Smooth muscle cell (in vitro differentiated cells): ENCODE data around the gene TRABD. TPM values are rescaled to one million over a fixed set of nuclear protein-coding genes. Genes with fewer than 3 reads are reported as not detected.

Source experiments
- DNase-seq: peaks from one replicate; lab custom pipeline; 2025; ENCODE audit not compliant: unreplicated experiment; lab: John Stamatoyannopoulos, UW
- H2AFZ ChIP-seq: fragments of 200-600 bp; sonication (generic); 2 replicates; pipeline ENCODE4 v1.6.0; 2016; ENCODE audit warnings: antibody characterized with exemption, low read depth, mild to moderate bottlenecking
- H3F3A ChIP-seq: fragments of 200-600 bp; sonication (generic); 2 replicates; pipeline ENCODE4 v1.6.0; 2017; ENCODE audit warnings: antibody characterized with exemption, low read depth
- H3K27ac ChIP-seq: fragments of 200-600 bp; sonication (generic); 2 replicates; pipeline ENCODE4 v1.5.1; 2016; ENCODE audit warnings: low read depth, mild to moderate bottlenecking
- H3K27me3 ChIP-seq: fragments of 200-600 bp; sonication (generic); 2 replicates; pipeline ENCODE4 v1.6.1; 2016; ENCODE audit warnings: low read depth, mild to moderate bottlenecking
- H3K36me3 ChIP-seq: fragments of 200-600 bp; sonication (generic); 2 replicates; pipeline ENCODE4 v1.5.1; 2016; ENCODE audit warnings: low read depth
- H3K4me1 ChIP-seq: fragments of 200-600 bp; sonication (generic); 2 replicates; pipeline ENCODE4 v1.5.1; 2016; ENCODE audit warnings: low read depth
- H3K4me2 ChIP-seq: fragments of 200-600 bp; sonication (generic); 2 replicates; pipeline ENCODE4 v1.6.0; 2016; ENCODE audit warnings: mild to moderate bottlenecking
- H3K4me3 ChIP-seq: fragments of 200-600 bp; sonication (generic); 2 replicates; pipeline ENCODE4 v1.5.1; 2016; ENCODE audit warnings: mild to moderate bottlenecking
- H3K79me2 ChIP-seq: fragments of 200-600 bp; sonication (generic); 2 replicates; pipeline ENCODE4 v1.6.0; 2016; ENCODE audit warnings: low read depth, mild to moderate bottlenecking
- H3K9ac ChIP-seq: fragments of 200-600 bp; sonication (generic); 2 replicates; pipeline ENCODE4 v1.6.0; 2016; ENCODE audit warnings: low read depth
- H3K9me3 ChIP-seq: fragments of 200-600 bp; sonication (generic); replicated peaks from 2 replicates; pipeline ENCODE4 v1.5.1; 2016; ENCODE audit warnings: low read depth
- H4K20me1 ChIP-seq: fragments of 200-600 bp; sonication (generic); 2 replicates; pipeline ENCODE4 v1.6.0; 2016; ENCODE audit warnings: low read depth
- CTCF ChIP-seq: fragments of 200-600 bp; sonication (generic); IDR thresholded peaks from 2 replicates; pipeline ENCODE4 v1.5.1; 2017; ENCODE audit warnings: borderline replicate concordance, mild to moderate bottlenecking, antibody characterized with exemption; ENCODE audit not compliant: insufficient read depth, poor library complexity, severe bottlenecking
- WGBS: methylation state at CpG from one replicate; pipeline ENCODE4 v1.1.7; 2016; ENCODE audit warnings: low lambda C conversion rate; 5-methylcytosine and 5-hydroxymethylcytosine counted together
- polyA plus RNA-seq: library from polyadenylated mRNA; unstranded; fragments of >200 nt; fragmentation: Nextera tagmentation; extraction: Ambion mirVana; gene quantifications from 2 replicates; pipeline ENCODE4 v1.2.1, GENCODE V29; 2016
- total RNA-seq: library from RNA; depleted of rRNA; stranded (reverse); fragments of >200 nt; gene quantifications from 2 replicates; pipeline ENCODE4 v1.2.3, GENCODE V29; 2014

TRABD gene
- total and polyA plus RNA-seq, 2 experiments from 2014 or later: 17.8 to 58.5 TPM

DNA sequence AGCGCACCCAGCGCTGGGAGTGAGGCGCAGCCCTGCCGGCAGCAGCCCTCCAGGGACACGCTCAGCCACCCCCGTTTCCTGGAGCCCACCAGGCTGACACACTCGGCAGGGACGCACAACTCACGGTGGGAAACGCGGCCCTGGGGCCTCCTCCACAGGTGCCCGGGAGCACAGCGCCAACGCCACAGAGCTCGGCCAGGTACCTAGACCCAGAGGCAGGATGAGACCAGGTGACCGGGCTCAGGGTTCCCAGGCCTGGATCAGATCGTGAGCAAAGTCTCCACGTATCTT, 41.1 kb downstream of the TRABD start:
- TF ChIP-seq CTCF: no peak
- H3K27ac ChIP-seq: no peak overlapping the region
- no peak overlapping the region for H2AFZ ChIP-seq
- DNase-seq: no peak
- no peaks in the 10 kb centered on the region for H3K79me2 ChIP-seq
- no peaks in the 10 kb centered on the region for H4K20me1 ChIP-seq
- H3F3A ChIP-seq: no peaks in the 10 kb centered on the region
- no peaks in the 10 kb centered on the region for H3K4me1 ChIP-seq
- H3K36me3 ChIP-seq: no peaks in the 10 kb centered on the region
- no peaks in the 10 kb centered on the region for H3K9me3 ChIP-seq
- WGBS: 98% methylated on average over 17 of the region's 18 CpGs
- no peak overlapping the region for H3K4me2 ChIP-seq
- no peak overlapping the region for H3K4me3 ChIP-seq
- H3K9ac ChIP-seq: no peak overlapping the region
- H3K27me3 ChIP-seq: no peaks in the 10 kb centered on the region

- Histone ChIP-seq H2AFZ (no peak overlapping the region), H3K27ac (no peak overlapping the region), H3K79me2 (no peaks in the 10 kb centered on the region), H3K4me3 (no peak overlapping the region), H3F3A (no peaks in the 10 kb centered on the region), H3K36me3 (no peaks in the 10 kb centered on the region), H4K20me1 (no peaks in the 10 kb centered on the region), H3K9ac (no peak overlapping the region), H3K27me3 (no peaks in the 10 kb centered on the region), H3K4me2 (no peak overlapping the region), H3K9me3 (no peaks in the 10 kb centered on the region), H3K4me1 (no peaks in the 10 kb centered on the region)
- DNase-seq: no peak
- 93% methylated on average over 25 of the region's 25 CpGs for WGBS
- no peak for TF ChIP-seq CTCF
Measured at GRCh38 chr22:50227579-50228215, 42.0 kb downstream of the TRABD start.

DNA sequence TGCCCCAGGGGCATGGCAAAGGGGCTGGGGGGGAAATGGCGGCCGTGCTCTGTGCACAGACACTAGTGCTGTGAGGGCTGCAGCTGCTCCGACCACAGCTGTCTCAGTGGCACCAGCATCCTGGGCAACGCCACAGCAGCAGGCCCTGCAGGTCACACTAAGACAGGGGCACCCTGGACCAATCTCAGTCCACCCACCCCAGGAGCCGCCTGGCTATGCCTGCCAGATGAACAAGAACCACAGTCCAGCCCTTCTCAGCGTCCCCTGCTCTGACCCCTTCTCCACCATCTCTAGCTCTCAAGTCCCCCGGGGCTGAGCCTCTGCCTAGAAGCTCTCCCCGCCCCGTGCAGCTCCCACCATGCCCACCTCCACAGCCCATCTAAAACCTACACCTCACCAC, 42.7 kb downstream of the TRABD start:
- WGBS: over 99% methylated on average over 9 of the region's 9 CpGs
- Histone ChIP-seq H4K20me1 (peaks cover 4% of the 10 kb centered on the region), H3K9ac (no peak overlapping the region), H3K27me3 (no peaks in the 10 kb centered on the region), H2AFZ (no peak overlapping the region), H3K27ac (no peak overlapping the region), H3F3A (no peaks in the 10 kb centered on the region), H3K36me3 (no peaks in the 10 kb centered on the region), H3K4me1 (no peaks in the 10 kb centered on the region), H3K9me3 (no peaks in the 10 kb centered on the region), H3K4me3 (no peak overlapping the region), H3K4me2 (no peak overlapping the region), H3K79me2 (no peaks in the 10 kb centered on the region)
- no peak for TF ChIP-seq CTCF
- no peak for DNase-seq

GRCh38 chr22:50229370-50229769, 43.7 kb downstream of the TRABD start:
- DNase-seq: no peak
- WGBS: 97% methylated on average over 16 of the region's 16 CpGs
- H3K4me1 ChIP-seq: no peaks in the 10 kb centered on the region
- no peaks in the 10 kb centered on the region for H3K36me3 ChIP-seq
- H3K4me3 ChIP-seq: no peak overlapping the region
- TF ChIP-seq CTCF: no peak
- H3K9me3 ChIP-seq: no peaks in the 10 kb centered on the region
- no peaks in the 10 kb centered on the region for H3K27me3 ChIP-seq
- H3K27ac ChIP-seq: no peak overlapping the region
- no peaks in the 10 kb centered on the region for H3F3A ChIP-seq
- no peaks in the 10 kb centered on the region for H3K79me2 ChIP-seq
- H3K9ac ChIP-seq: no peak overlapping the region
- peaks cover 14% of the 10 kb centered on the region for H4K20me1 ChIP-seq
- no peak overlapping the region for H2AFZ ChIP-seq
- no peak overlapping the region for H3K4me2 ChIP-seq
